GM18907 (cell line): ENCODE data around the gene FAM163B.

ENCODE experiments used
- ATAC-seq: cut with Tn5 transposase; IDR thresholded peaks from one replicate; pipeline ENCODE4 v1.9.1; 2021; ENCODE audit warnings: mild to moderate bottlenecking, moderate library complexity; ENCODE audit not compliant: unreplicated experiment

The FAM163B gene

DNA sequence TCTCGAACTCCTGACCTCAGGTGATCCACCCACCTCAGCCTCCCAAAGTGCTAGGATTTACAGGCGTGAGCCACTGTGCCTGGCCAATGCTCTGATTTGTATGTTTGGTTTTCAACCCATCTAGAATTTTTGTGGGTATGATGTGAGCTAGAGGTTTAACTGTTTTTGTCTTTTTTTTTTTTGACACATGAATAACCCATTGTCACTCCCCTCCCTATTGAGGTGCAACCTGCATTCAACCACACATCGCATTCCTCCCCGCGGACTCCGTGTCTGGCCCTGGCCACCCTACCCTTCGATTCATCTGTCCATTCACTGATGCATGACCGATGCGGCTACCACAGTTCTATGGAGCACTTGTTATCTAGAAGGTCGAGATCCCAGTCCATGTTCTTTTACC is 9.5 kb upstream of the FAM163B start:
- no peak for ATAC-seq

DNA sequence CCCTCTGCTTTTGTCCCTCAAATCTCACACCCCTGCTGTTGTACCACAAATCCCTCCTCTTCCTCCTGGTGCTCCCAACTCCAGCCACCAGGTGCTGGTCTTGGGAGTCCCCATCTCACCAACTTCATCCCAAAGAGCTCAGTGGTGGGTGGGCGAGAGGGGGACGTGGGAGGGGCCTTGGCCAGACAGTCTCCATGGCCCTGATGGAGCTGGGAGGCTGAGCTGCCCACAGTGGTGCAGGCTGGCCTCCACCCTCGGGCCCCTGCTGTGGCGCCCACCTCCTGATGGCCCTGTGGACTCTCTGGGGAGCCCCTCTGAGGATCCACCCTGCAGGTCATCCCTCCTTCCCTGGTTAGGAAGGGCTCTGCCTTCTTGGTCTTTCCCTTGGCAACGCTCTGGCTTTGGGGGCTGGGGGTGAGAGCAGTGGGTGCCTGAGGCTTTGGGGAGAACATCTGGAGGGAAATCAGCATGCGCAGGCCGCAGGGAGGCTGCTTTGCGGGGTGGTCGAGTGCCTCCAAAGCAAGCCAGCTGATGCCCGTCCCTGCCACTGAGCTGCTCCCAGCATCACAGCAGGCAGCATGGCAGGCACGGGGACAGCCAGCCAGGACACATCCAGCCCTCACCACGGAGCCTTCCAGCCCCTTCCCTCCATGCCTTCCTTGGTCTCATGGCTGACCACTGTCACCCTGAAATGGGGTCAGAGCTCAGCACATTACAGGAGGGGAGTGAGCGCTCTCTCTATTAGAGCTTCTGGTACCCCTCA is 7.6 kb upstream of the FAM163B start:
- no peak for ATAC-seq

DNA sequence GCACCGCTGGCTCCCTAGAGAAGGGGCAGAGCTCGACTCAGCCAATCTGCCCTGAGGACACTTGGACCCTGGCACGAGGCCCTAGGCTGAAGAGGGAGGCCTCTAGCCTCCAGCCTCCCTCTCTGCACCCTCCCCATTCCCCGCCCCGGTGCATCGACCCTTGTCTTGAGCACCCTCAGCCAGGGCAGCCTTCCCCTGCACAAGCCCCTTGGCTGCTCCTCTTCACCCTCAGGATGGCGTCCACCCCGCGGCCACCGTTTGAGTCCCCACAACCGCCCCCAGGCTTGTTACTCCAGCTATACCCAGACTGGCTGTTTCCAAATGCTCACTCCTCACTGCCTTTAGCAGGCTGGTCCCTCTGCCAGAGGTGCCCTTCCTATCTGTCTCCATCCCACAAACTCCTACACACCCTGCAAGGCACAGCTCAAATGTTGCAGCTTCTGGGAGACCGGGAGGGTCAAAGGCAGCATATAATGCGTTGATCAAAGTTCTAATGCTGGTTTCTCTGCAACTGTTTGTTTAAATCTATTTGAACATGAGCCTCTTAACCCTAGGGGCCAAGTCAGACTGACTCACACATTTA is 6.5 kb upstream of the FAM163B start:
- no peak for ATAC-seq

DNA sequence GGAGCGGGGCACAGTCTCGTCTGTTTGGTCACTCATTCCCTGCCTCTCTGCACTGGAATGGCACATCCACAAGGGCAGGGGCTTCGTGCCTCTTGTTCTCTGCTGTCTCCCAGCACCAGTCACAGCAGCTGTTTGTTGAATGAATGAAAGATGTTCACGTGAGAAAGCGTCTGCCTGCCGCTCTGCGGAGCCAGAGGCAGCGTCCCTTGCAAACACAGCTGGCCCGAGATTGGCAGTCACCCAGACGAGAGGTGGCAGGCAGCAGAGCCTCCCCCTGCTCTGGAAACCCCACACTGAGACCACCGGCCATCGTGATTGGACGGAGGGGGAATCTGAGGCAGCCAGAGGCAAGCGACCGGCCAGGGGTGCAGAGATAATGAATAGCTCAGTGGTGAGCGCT is 6.0 kb upstream of the FAM163B start:
- no peak for ATAC-seq

DNA sequence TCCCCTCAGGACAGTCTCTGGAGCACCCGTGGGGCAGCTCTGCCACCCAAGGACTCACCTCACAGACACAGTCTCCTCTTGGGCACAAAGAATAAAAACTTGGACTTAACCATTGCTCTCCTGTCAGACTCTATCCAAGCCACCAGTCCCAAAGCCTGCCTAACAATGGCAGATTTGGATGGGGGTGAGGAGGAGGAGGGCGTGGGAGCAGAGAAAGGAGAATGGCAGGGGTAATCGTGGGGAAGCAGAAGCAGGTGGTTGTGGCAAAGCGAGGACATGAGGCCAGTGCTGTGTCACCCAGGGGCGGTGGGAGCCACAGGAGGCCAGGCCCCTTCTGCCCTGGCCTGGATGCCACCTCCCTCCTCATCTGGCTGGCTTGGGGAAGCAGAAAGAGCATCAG is 5.5 kb upstream of the FAM163B start:
- no peak for ATAC-seq

DNA sequence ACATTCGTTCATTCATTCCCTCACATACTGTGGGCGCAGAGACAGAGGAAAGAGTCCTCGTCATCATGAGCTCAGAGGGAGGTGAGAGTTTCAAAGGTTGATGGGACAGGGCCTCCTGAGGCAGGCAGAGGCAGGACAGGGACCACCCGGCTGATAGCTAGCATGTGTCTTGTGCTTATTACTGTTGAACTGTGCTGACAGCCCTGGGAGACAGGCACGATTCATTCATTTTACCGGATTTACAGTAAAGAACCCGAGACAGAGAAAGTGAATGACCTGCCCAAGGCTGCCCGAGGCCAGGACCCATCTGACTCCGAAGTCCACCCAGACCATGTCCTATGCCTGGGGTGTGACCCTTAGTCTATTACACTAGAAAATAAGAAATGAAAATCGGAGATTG is 4.9 kb upstream of the FAM163B start:
- no peak for ATAC-seq

DNA sequence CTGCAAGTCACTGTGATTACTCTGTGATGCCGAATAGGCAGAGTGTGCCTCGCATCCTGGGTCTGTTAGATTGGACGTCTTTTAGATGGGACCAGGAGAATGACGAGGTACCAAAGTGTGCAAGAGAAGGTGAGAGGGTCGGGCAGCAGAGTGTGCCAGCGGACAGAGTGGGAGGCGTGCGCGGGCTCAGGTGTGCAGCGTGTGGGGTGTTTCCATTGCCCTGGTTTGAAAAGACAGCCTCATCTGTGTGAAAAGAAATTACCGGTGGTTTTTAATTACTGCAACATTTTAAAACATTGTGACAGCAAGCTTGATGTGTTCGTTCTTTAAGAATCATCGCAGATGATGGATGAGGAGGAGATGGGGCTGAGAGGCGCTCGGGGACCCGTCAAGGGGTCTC is 4.2 kb upstream of the FAM163B start:
- ATAC-seq: no peak

DNA sequence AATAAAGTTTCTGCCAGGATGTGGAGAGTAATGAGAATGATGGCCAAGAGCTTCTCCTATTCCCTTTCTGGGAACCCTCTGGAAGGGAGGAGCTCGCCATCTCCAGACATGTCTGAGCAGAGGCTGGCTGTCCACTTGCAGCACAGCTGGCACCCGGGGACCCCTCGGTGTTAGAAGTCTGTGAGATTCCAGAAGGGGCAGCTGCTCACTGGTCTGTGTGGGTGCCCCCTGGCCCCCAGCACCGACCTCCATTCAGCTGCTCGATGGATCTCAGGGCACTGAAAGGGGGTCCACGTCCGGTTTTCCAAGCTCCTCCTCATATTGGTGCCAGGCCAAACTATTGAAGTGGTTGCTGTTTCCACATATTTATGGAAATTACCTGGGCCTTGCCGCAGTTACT is 3.6 kb upstream of the FAM163B start:
- ATAC-seq: no peak

DNA sequence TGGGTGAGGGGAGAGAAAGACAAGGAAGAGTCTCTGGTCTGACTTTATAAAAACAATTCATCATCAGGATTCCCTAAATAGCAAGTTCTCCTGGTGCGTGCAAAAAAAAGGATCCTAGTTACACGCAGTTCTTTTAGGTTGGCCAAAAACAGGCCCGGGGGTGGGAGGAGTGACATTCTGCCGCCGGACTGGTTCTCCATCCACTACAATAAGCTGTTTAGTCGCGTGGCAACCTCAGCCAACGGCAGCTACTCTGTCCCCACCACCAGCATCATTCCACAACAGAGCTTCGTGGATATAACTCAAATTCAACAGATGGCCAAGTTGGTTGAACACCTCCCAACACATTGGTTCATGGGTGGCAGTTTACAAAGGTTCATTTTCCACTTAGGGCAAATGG is 2.9 kb upstream of the FAM163B start:
- no peak for ATAC-seq

DNA sequence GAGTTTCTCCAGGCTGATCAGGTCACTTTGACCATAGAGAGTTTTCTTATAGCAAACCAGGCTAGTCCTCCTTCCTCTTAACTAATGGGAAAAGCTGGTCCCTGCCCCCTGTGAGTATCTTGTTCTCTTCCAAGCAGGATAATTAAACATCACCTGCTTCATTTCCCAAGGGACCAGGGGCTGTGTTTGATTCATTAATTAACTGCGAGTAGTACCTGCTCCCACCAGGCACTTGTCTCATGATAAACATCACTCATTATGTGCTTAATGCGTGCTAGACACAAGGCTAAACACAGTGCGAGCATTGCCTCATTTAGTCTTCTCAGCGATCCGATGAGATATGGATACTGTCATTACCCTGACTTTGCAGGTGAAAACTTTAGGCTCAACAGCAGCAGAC is 1.7 kb upstream of the FAM163B start:
- ATAC-seq: no peak

DNA sequence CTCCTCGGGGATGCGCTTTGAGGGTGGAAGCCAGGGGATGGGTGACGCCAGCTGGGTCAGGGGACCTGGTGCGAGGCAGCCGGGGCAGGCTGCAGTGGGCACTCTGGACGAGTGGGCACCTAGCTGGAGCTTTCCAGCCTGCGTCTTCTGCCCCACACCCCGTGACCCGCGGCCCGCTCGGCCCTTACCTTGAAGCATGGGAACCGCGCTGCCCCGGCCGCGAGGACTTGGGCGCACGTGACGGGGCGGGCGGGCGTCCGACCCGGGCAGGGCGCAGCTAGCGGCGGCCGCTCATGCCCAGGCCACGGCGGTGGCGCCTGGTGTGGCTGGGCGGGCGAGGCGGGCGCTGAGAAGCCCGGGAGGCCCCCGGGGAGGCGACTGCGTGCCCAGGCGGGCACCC is 300 bp downstream of the FAM163B start:
- ATAC-seq: no peak

DNA sequence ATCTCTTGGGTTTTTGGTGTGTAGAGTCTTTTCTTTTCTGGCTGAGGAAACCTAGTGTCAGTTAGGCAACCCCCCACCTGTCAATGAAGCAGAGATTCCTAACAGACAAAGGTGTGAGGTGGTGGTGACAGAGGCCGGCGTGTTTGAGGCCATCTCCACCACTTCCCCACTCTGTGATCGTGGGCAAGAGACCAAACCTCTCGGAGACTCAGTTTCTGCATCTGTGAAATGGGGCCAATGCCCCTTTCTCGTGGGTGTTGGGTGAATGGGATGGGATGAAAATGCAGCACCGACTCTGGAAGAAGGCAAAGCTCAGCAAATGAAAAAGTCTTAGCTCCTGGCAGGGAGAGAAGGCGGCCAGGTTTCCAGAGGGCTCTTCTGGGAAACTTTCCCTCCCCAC is 807 bp downstream of the FAM163B start:
- no peak for ATAC-seq

DNA sequence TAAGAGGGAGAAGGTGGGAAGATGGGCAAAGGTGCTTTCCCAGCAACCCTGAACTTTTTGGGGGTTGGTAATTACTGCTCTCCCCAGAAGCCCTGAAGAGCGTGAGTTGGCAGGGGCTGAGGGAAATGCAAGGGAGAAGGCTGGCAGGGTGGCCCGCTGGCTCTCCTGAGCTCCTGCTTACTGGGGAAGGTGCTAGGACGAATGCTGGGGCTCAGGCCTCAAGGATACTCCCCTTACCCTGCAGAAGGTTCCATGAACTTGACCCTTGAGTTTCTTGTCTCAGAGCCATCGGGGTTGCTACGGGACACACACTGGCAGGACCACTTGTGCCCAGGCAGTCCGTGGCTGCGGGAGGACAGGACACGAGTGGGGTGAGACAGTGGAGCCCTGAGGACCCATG is 1.2 kb downstream of the FAM163B start:
- no peak for ATAC-seq

DNA sequence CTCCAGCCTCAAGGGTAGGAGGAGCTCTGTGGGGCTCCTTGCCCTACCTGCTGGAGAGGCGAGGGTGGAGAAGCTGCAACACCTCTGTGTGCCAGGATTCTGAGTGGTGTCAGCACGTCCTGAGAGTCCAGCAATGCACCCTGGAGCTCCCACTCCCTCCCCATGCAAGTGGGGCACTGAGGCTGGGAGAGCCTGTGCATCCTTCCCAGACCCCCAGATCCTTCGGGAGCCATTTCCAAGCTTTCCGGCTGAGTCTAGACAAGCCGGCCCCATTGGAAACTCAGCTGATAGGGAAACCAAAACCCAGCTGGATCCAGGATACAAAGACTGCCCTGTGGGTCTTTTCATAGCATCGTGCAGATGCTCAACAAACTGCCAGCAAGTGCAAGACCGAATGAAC is 1.8 kb downstream of the FAM163B start:
- no peak for ATAC-seq

DNA sequence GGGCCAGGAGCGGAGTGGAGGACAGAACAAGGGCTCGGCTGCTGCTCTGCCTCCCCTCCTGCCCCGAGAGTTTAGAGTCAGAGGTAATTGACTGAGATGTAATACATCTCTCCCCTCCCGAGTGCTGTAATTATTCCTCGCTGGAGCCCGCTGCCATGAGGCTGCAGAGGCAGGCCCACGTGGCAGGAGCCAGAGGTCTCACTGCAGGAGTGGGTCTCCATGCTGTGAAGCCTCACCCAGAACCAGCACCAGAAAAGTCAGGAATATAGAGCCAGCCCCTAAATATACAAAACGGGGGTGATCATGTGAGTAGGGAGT is 2.5 kb downstream of the FAM163B start:
- no peak for ATAC-seq

DNA sequence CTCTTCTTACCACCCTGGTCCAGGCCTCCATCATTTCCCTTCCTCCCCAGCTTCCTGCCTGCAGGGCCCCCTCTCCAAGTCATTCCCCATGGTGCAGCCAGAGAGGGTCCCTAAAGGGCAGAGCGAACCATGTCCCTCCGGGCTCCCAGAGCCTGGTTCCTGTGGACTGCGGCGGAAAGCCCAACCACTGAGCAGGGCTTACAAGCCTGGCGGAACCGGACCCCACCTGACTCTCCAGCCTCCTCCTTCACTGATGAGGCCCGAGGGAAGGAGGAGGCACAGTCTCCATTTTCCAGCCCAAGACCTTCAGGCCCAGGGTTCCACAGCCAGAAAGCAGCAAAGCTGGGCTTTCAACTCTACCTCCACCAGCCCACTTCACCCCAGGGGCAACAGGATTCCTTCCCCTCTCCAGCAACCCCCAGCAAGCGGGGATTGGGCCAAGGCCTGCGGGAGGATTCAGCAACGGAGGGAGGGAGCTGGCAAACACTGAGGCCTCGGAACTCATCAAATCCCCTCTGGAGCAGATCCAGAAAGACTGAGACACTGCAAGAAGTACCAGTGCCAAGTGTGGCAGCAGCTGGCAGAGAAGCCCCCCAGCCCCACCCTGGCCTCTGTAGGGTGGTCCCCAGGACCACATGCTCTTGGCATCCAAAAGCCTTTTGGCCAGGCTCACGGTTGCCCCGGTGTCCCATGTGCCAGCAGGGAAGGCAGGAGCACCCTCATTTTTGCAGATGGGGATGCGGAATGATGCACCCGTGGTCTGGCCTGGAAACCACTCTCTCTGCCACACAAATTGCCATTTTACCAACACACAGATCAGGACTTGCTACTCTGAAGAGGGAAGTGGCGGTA is 3.1 kb downstream of the FAM163B start:
- ATAC-seq: no peak

DNA sequence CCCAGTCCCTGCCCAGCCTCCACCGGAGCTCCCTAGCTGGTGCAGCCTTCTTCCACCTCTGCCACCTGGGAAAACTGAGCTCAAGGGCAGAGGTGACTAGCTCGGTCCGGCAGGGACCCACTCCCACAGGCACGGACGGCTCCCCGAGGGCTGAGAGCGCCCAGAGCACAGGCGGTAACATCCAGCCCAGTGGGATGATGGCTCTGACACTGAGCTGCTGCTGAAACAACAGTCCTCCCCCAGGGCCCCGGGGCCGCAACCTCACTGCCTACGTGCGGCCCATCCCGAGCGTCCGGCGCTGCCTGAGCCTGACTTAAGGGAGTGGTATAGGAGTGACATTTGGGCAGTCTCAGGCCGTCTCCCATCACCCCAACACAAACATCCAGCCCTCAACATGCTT is 3.7 kb downstream of the FAM163B start:
- ATAC-seq: no peak

DNA sequence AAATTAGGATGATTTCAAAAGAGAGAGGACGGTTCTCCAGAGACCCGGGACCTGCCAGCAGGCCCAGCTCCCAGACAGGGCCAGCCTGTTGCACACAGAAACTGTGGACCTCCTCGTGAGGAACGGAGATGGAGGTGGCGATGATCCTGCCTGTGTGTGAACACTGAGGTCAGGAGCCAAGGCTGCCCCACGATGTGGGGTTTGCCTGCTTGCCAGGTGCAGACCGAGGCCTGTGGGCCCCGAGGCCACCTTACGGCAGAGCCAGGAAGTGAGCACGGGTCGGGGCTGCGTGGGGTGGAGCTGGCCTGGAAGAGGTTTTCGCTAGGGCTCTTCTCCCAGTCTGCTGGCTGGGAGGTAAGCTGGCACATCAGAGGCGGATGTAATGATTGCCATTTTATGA is 4.3 kb downstream of the FAM163B start:
- ATAC-seq: no peak

DNA sequence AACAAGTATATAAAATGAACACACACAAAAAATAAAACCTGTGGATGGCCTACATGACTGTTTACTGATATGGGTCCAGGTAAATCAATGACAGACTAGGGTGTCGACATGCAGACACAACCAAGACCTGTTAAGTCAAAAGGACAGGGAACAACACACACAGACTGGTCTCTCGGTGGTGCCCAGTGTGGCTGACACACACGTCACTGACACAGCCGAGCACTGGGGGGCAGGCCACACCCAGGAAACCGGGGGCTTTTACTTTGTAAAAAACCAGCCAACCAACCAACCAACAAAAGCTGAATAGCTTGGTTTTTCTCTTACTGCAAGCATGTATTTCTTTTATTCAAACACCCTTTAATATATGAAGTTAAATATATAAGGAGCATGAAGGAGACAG is 5.0 kb downstream of the FAM163B start:
- no peak for ATAC-seq

DNA sequence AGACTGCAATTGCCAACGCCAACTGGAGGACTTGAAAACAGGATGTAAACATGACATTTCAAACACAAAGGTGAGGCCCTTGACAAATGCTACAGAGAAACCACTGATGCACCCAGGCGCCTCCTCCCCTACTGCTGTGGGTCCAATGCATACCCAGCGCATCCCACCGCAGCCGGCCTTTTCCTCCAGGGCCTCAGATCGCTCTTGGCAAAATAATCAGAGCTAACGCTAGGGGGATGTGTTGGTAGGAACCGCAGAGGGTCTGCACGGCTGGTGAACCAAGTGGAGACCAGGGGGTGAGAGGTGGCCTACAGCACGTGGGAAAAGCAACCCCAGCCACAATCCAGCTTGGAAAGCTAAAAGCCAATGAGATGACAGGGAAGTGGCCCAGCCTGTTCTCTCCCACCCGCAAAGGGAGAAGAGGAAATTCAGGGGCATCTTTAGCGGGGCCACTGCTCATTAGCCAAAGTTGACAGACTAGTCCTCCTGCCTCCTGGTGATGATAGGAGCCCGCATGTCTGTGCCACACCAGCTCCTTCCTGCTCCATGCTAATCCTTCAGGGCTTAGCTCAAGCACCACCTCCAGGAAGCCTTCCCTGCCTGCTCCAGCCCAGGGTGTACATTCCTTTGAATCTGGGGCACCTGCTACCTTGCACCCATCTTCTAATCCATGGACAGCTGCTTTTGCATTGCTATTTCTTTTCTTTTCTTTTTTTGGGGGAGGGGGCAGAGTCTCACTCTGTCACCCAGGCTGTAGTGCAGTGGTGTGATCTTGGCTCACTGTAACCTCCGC is 5.9 kb downstream of the FAM163B start:
- ATAC-seq: no peak

DNA sequence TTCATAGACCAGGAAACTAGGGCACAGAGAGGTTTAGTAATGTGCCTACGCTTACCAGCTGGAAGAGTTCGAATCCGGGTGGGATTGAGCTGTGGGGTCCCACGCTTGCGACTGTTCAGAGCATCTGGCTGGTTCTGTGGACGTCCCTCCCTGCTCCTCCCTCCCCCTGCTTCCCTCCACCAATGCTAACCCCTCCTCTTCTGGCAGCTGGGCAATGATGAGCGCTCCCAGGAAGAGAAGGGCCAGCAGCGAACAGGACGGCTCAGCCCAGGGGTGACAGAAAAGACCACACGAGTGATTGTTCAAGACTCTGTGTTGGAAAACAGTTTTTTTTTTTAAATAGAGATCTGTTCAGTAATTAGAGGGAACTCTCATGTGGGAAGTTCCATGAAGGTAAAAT is 6.9 kb downstream of the FAM163B start:
- ATAC-seq: no peak
